K562 (cell line): Measurements from ENCODE around the gene VTN. TPM values are rescaled to one million over a fixed set of nuclear protein-coding genes. Genes with fewer than 3 reads are reported as not detected.

ENCODE experiments used
- polyA plus RNA-seq, 8 experiments: library from polyadenylated mRNA; depleted of rRNA in 4 of 8; stranded (reverse) in 5 of 8; unstranded in 3 of 8; fragments of >200 nt; fragmentation: Nextera tagmentation in 2 of 8; fragmentation: Illumina TruSeq in 1 of 8; extraction: Ambion mirVana in 2 of 8; extraction: Trizol in 1 of 8; gene quantifications; 2 replicates each; pipeline versions ENCODE4 v1.2.1 to v1.2.3, GENCODE V29; 2011 to 2014; ENCODE audit warnings: inconsistent platforms in 1 of 8, missing spikeins in 1 of 8
- total RNA-seq, 7 experiments: library from RNA; depleted of rRNA in 6 of 7; stranded (reverse); fragments of >200 nt in 6 of 7; fragmentation: Illumina TruSeq in 2 of 7; extraction: Trizol in 2 of 7; gene quantifications; 2 replicates each; pipeline versions ENCODE4 v1.2.1 to v1.2.3, GENCODE V29; 2011 to 2021; ENCODE audit warnings: low replicate concordance in 1 of 7
- TF ChIP-seq, protein P1 (sequence below), 2 experiments: fragments of 450-650 bp in 1 of 2; sonication (generic) in 1 of 2; formaldehyde crosslinking in 1 of 2; IDR thresholded peaks; 2 replicates each; pipeline versions ENCODE4 v1.7.1 to v1.9.0; 2016 to 2022; ENCODE audit warnings: inconsistent platforms in 1 of 2, mild to moderate bottlenecking in 1 of 2, missing genetic modification reagents in 1 of 2

Gene VTN
- total and polyA plus RNA-seq, 9 of the 15 experiments (the other 6 are each of a cell fraction or from before 2014, with no cell fraction given): 0.13 to 1.0 (median 0.29) TPM; not detected in 1

DNA sequence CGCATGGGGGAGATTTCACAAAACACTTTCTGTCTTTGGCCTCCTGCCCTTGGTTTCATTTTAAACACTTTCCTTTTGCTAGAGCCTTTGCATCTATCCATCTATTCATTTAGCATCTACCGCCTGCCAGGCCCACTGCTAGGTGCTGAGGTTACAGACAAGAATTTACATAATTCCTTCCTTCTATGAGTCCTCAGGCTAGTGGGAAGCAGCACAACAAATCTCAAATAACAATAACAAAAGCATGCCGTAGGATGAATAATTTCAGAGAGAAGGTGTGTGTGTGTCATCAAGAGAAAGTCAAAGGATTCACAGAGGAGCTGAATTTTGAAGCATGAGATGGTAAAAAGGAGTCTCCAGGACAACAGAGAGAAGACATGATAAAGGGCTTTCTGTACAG is 42.0 kb upstream of the VTN start (continued):
- TF ChIP-seq, protein P1, sequence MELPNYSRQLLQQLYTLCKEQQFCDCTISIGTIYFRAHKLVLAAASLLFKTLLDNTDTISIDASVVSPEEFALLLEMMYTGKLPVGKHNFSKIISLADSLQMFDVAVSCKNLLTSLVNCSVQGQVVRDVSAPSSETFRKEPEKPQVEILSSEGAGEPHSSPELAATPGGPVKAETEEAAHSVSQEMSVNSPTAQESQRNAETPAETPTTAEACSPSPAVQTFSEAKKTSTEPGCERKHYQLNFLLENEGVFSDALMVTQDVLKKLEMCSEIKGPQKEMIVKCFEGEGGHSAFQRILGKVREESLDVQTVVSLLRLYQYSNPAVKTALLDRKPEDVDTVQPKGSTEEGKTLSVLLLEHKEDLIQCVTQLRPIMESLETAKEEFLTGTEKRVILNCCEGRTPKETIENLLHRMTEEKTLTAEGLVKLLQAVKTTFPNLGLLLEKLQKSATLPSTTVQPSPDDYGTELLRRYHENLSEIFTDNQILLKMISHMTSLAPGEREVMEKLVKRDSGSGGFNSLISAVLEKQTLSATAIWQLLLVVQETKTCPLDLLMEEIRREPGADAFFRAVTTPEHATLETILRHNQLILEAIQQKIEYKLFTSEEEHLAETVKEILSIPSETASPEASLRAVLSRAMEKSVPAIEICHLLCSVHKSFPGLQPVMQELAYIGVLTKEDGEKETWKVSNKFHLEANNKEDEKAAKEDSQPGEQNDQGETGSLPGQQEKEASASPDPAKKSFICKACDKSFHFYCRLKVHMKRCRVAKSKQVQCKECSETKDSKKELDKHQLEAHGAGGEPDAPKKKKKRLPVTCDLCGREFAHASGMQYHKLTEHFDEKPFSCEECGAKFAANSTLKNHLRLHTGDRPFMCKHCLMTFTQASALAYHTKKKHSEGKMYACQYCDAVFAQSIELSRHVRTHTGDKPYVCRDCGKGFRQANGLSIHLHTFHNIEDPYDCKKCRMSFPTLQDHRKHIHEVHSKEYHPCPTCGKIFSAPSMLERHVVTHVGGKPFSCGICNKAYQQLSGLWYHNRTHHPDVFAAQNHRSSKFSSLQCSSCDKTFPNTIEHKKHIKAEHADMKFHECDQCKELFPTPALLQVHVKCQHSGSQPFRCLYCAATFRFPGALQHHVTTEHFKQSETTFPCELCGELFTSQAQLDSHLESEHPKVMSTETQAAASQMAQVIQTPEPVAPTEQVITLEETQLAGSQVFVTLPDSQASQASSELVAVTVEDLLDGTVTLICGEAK (IDR thresholded peaks at IDR 0.05): no peak
- TF ChIP-seq, protein P1 (CRISPR knock-in tag; IDR thresholded peaks at IDR 0.05): no peak
